GM23338 (cell line): ENCODE measurements around the gene POPDC3. TPM values are rescaled to one million over a fixed set of nuclear protein-coding genes. Genes with fewer than 3 reads are reported as not detected.

Experiments
- ATAC-seq: fragments of 200-7000 bp; cut with Tn5 transposase; 3 replicates; pipeline ENCODE4 v1.9.1; 2020
- DNase-seq: peaks from one replicate; pipeline ENCODE4 v3.0.0-alpha.2; 2015; ENCODE audit warnings: low spot score
- H2AFZ ChIP-seq: fragments of 200-600 bp; sonication (generic); 2 replicates; pipeline ENCODE4 v1.8.0; 2016; ENCODE audit warnings: antibody characterized with exemption, mild to moderate bottlenecking, moderate library complexity
- H3F3A ChIP-seq: fragments of 200-600 bp; sonication (generic); replicated peaks from 2 replicates; pipeline ENCODE4 v1.8.0; 2017; ENCODE audit warnings: antibody characterized with exemption, mixed run types, low read depth
- H3K27ac ChIP-seq: fragments of 200-600 bp; sonication (generic); 2 replicates; pipeline ENCODE4 v1.6.1; 2016; ENCODE audit warnings: low read depth
- H3K27me3 ChIP-seq: fragments of 200-600 bp; sonication (generic); 2 replicates; pipeline ENCODE4 v1.8.0; 2016; ENCODE audit warnings: mild to moderate bottlenecking, mixed run types, moderate library complexity; ENCODE audit not compliant: insufficient read depth
- H3K36me3 ChIP-seq: fragments of 200-600 bp; sonication (generic); 2 replicates; pipeline ENCODE4 v1.8.0; 2016; ENCODE audit warnings: mild to moderate bottlenecking; ENCODE audit not compliant: insufficient read depth
- H3K4me1 ChIP-seq: fragments of 200-600 bp; sonication (generic); 2 replicates; pipeline ENCODE4 v1.8.0; 2016; ENCODE audit warnings: mild to moderate bottlenecking, moderate library complexity; ENCODE audit not compliant: insufficient read depth
- H3K4me2 ChIP-seq: fragments of 200-600 bp; sonication (generic); 2 replicates; pipeline ENCODE4 v1.7.1; 2017; ENCODE audit warnings: mixed run types
- H3K4me3 ChIP-seq: fragments of 200-600 bp; sonication (generic); 2 replicates; pipeline ENCODE4 v1.6.1; 2016; ENCODE audit warnings: mixed run types
- H3K79me2 ChIP-seq: fragments of 200-600 bp; sonication (generic); replicated peaks from 2 replicates; pipeline ENCODE4 v1.8.0; 2017; ENCODE audit warnings: mild to moderate bottlenecking; ENCODE audit not compliant: insufficient read depth
- H3K9me2 ChIP-seq: fragments of 200-600 bp; sonication (generic); 2 replicates; pipeline ENCODE4 v1.8.0; 2017; ENCODE audit not compliant: insufficient read depth
- H4K20me1 ChIP-seq: fragments of 200-600 bp; sonication (generic); replicated peaks from 2 replicates; pipeline ENCODE4 v1.8.0; 2017; ENCODE audit warnings: mild to moderate bottlenecking; ENCODE audit not compliant: insufficient read depth
- H3K27ac Mint-ChIP-seq: 2 replicates; pipeline ENCODE4 v1.8.0; 2020; ENCODE audit warnings: inconsistent platforms, mild to moderate bottlenecking, moderate library complexity, mixed read lengths
- H3K27me3 Mint-ChIP-seq: 3 replicates; pipeline ENCODE4 v1.8.0; 2022; ENCODE audit warnings: low read depth, mild to moderate bottlenecking, moderate library complexity, mixed read lengths, inconsistent platforms; ENCODE audit not compliant: insufficient read depth, poor library complexity
- H3K36me3 Mint-ChIP-seq: 3 replicates; pipeline ENCODE4 v1.8.0; 2021; ENCODE audit warnings: low read depth, mild to moderate bottlenecking, inconsistent platforms, moderate library complexity, mixed read lengths
- H3K4me1 Mint-ChIP-seq: 3 replicates; pipeline ENCODE4 v1.8.0; 2020; ENCODE audit warnings: mild to moderate bottlenecking, inconsistent platforms, mixed read lengths
- H3K4me3 Mint-ChIP-seq: 3 replicates; pipeline ENCODE4 v1.8.0; 2021; ENCODE audit warnings: moderate library complexity, mild to moderate bottlenecking, inconsistent platforms, mixed read lengths
- H3K9me3 Mint-ChIP-seq: 3 replicates; pipeline ENCODE4 v1.8.0; 2020; ENCODE audit warnings: moderate library complexity, mild to moderate bottlenecking, inconsistent platforms, mixed read lengths
- CREB1 ChIP-seq: fragments of 250-450 bp; sonication (Bioruptor Pico); IDR thresholded peaks from 2 replicates; pipeline ENCODE4 v1.5.0; 2020; ENCODE audit warnings: low read depth, mild to moderate bottlenecking, moderate library complexity
- EZH2 ChIP-seq: fragments of 200-600 bp; sonication (generic); IDR thresholded peaks from one replicate; pipeline ENCODE4 v1.8.0; 2017; ENCODE audit warnings: antibody characterized with exemption, mild to moderate bottlenecking, low read depth; ENCODE audit not compliant: unreplicated experiment
- EZH2phosphoT487 ChIP-seq: fragments of 200-600 bp; sonication (generic); IDR thresholded peaks from one replicate; pipeline ENCODE4 v1.8.1; 2018; ENCODE audit warnings: antibody characterized with exemption; ENCODE audit not compliant: unreplicated experiment
- JUNB ChIP-seq: IDR thresholded peaks from one replicate; pipeline ENCODE4 v1.6.1; 2016; ENCODE audit warnings: antibody characterized with exemption; ENCODE audit not compliant: unreplicated experiment
- NANOG ChIP-seq: IDR thresholded peaks from 2 replicates; pipeline ENCODE4 v1.6.1; 2016; ENCODE audit warnings: antibody characterized with exemption, borderline replicate concordance
- POLR2AphosphoS5 ChIP-seq: IDR thresholded peaks from 2 replicates; pipeline ENCODE4 v1.6.1; 2016; ENCODE audit warnings: antibody characterized with exemption, low read depth
- REST ChIP-seq: IDR thresholded peaks from one replicate; pipeline ENCODE4 v1.6.1; 2018; ENCODE audit warnings: antibody characterized with exemption; ENCODE audit not compliant: unreplicated experiment
- STAT1 ChIP-seq: IDR thresholded peaks from one replicate; pipeline ENCODE4 v1.6.1; 2016; ENCODE audit warnings: antibody characterized with exemption; ENCODE audit not compliant: unreplicated experiment
- ZNF114 ChIP-seq: fragments of 250-450 bp; sonication (Bioruptor Pico); IDR thresholded peaks from 2 replicates; pipeline ENCODE4 v1.5.0; 2020; ENCODE audit warnings: mild to moderate bottlenecking, moderate library complexity
- ZNF331 ChIP-seq: fragments of 250-450 bp; sonication (Bioruptor Pico); IDR thresholded peaks from 2 replicates; pipeline ENCODE4 v1.5.0; 2020; ENCODE audit warnings: low read depth, mild to moderate bottlenecking, moderate library complexity
- long read RNA-seq: library from polyadenylated mRNA; unstranded; transcript quantifications from one replicate; pipeline ENCODE4 v2.0.0, GENCODE V29; 2020; ENCODE audit not compliant: unreplicated experiment
- polyA plus RNA-seq: library from polyadenylated mRNA; unstranded; fragments of >200 nt; fragmentation: Nextera tagmentation; extraction: Ambion mirVana; gene quantifications from 2 replicates; pipeline ENCODE4 v1.2.1, GENCODE V29; 2016
- total RNA-seq: library from RNA; depleted of rRNA; stranded (reverse); fragments of >200 nt; shearing (Covaris generic); gene quantifications from 2 replicates; pipeline ENCODE4 v1.2.3, GENCODE V29; 2014; rRNA removed
- TF ChIP-seq, protein P1 (sequence below): fragments of 250-450 bp; sonication (Bioruptor Pico); IDR thresholded peaks from 2 replicates; pipeline ENCODE4 v1.5.0; 2020; ENCODE audit warnings: mild to moderate bottlenecking, moderate library complexity
- TF ChIP-seq, protein P2 (sequence below): IDR thresholded peaks from 2 replicates; pipeline ENCODE4 v1.6.1; 2016; ENCODE audit warnings: antibody characterized with exemption
- TF ChIP-seq, protein P3 (sequence below), 2 experiments: fragments of 200-600 bp in 1 of 2; sonication (generic) in 1 of 2; conservative IDR thresholded peaks; 2 replicates each; pipeline versions ENCODE4 v1.5.1 to v1.6.1; 2016 to 2017; ENCODE audit warnings: antibody characterized with exemption in 2 of 2, low read depth in 2 of 2, mild to moderate bottlenecking in 2 of 2, moderate library complexity in 1 of 2

Gene POPDC3
- total RNA-seq (5.1 TPM in 2 replicates), polyA plus RNA-seq (5.7 and 6.9 TPM in 2 replicates)
- long read RNA-seq, partial matches to known transcripts, result 0 of 3 reads
- long read RNA-seq, other reads (novel, unspliced or antisense), result 0 of 3 reads

GRCh38 chr6:105179244-105180065 lies at the start of gene POPDC3:
POPDC3 (minus strand) TSS chr6:105180014; CDS start chr6:105161909, 18,105 bp downstream.
- DNase-seq (peak; percentile 82), ATAC-seq (peak; percentile 89)
- H3K27ac Mint-ChIP-seq, result no peak within 1 kb of the TSS
- H3K9me3 Mint-ChIP-seq, result no peaks in the 10 kb centered on the region; the same call in 2 of the 3 replicates
- no peaks in the 10 kb centered on the region for H3K79me2 ChIP-seq
- no peaks in the 10 kb centered on the region for H4K20me1 ChIP-seq
- peaks cover 38% of the 10 kb centered on the region for H3K27me3 ChIP-seq
- H3K36me3 ChIP-seq, result no peaks in the 10 kb centered on the region
- peak within 1 kb of the TSS; percentile 86 for H3K4me3 ChIP-seq
- H3K36me3 Mint-ChIP-seq, result no peaks in the 10 kb centered on the region
- H3K4me3 Mint-ChIP-seq, result peak within 1 kb of the TSS; percentile 76
- peak within 1 kb of the TSS; percentile 98 for H2AFZ ChIP-seq
- TF ChIP-seq ZNF114 (CRISPR knock-in tag), result no peak
- TF ChIP-seq JUNB, result no peak
- TF ChIP-seq, protein P1, sequence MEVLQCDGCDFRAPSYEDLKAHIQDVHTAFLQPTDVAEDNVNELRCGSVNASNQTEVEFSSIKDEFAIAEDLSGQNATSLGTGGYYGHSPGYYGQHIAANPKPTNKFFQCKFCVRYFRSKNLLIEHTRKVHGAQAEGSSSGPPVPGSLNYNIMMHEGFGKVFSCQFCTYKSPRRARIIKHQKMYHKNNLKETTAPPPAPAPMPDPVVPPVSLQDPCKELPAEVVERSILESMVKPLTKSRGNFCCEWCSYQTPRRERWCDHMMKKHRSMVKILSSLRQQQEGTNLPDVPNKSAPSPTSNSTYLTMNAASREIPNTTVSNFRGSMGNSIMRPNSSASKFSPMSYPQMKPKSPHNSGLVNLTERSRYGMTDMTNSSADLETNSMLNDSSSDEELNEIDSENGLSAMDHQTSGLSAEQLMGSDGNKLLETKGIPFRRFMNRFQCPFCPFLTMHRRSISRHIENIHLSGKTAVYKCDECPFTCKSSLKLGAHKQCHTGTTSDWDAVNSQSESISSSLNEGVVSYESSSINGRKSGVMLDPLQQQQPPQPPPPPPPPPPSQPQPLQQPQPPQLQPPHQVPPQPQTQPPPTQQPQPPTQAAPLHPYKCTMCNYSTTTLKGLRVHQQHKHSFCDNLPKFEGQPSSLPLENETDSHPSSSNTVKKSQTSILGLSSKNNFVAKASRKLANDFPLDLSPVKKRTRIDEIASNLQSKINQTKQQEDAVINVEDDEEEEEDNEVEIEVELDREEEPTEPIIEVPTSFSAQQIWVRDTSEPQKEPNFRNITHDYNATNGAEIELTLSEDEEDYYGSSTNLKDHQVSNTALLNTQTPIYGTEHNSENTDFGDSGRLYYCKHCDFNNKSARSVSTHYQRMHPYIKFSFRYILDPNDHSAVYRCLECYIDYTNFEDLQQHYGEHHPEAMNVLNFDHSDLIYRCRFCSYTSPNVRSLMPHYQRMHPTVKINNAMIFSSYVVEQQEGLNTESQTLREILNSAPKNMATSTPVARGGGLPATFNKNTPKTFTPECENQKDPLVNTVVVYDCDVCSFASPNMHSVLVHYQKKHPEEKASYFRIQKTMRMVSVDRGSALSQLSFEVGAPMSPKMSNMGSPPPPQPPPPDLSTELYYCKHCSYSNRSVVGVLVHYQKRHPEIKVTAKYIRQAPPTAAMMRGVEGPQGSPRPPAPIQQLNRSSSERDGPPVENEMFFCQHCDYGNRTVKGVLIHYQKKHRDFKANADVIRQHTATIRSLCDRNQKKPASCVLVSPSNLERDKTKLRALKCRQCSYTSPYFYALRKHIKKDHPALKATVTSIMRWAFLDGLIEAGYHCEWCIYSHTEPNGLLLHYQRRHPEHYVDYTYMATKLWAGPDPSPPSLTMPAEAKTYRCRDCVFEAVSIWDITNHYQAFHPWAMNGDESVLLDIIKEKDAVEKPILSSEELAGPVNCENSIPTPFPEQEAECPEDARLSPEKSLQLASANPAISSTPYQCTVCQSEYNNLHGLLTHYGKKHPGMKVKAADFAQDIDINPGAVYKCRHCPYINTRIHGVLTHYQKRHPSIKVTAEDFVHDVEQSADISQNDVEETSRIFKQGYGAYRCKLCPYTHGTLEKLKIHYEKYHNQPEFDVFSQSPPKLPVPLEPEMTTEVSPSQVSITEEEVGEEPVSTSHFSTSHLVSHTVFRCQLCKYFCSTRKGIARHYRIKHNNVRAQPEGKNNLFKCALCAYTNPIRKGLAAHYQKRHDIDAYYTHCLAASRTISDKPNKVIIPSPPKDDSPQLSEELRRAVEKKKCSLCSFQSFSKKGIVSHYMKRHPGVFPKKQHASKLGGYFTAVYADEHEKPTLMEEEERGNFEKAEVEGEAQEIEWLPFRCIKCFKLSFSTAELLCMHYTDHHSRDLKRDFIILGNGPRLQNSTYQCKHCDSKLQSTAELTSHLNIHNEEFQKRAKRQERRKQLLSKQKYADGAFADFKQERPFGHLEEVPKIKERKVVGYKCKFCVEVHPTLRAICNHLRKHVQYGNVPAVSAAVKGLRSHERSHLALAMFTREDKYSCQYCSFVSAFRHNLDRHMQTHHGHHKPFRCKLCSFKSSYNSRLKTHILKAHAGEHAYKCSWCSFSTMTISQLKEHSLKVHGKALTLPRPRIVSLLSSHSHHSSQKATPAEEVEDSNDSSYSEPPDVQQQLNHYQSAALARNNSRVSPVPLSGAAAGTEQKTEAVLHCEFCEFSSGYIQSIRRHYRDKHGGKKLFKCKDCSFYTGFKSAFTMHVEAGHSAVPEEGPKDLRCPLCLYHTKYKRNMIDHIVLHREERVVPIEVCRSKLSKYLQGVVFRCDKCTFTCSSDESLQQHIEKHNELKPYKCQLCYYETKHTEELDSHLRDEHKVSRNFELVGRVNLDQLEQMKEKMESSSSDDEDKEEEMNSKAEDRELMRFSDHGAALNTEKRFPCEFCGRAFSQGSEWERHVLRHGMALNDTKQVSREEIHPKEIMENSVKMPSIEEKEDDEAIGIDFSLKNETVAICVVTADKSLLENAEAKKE (CRISPR knock-in tag), result no peak
- no peak for TF ChIP-seq EZH2phosphoT487
- no peak for TF ChIP-seq NANOG
- no peak for TF ChIP-seq EZH2
- no peak for TF ChIP-seq CREB1 (CRISPR knock-in tag)
- no peak for TF ChIP-seq POLR2AphosphoS5
- TF ChIP-seq, protein P2, sequence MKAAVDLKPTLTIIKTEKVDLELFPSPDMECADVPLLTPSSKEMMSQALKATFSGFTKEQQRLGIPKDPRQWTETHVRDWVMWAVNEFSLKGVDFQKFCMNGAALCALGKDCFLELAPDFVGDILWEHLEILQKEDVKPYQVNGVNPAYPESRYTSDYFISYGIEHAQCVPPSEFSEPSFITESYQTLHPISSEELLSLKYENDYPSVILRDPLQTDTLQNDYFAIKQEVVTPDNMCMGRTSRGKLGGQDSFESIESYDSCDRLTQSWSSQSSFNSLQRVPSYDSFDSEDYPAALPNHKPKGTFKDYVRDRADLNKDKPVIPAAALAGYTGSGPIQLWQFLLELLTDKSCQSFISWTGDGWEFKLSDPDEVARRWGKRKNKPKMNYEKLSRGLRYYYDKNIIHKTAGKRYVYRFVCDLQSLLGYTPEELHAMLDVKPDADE, result no peak
- TF ChIP-seq, protein P3, sequence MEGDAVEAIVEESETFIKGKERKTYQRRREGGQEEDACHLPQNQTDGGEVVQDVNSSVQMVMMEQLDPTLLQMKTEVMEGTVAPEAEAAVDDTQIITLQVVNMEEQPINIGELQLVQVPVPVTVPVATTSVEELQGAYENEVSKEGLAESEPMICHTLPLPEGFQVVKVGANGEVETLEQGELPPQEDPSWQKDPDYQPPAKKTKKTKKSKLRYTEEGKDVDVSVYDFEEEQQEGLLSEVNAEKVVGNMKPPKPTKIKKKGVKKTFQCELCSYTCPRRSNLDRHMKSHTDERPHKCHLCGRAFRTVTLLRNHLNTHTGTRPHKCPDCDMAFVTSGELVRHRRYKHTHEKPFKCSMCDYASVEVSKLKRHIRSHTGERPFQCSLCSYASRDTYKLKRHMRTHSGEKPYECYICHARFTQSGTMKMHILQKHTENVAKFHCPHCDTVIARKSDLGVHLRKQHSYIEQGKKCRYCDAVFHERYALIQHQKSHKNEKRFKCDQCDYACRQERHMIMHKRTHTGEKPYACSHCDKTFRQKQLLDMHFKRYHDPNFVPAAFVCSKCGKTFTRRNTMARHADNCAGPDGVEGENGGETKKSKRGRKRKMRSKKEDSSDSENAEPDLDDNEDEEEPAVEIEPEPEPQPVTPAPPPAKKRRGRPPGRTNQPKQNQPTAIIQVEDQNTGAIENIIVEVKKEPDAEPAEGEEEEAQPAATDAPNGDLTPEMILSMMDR (conservative IDR thresholded peaks at IDR 0.05; ENCODE audit: low read depth in 2 of 2), result no peak
- TF ChIP-seq ZNF331 (CRISPR knock-in tag), result no peak
- TF ChIP-seq REST, result no peak
- TF ChIP-seq STAT1, result no peak
- peaks cover 37% of the 10 kb centered on the region for H3K4me1 ChIP-seq
- peak within 1 kb of the TSS; percentile 92 for H3K4me2 ChIP-seq
- no peaks in the 10 kb centered on the region for H3K9me2 ChIP-seq
- 0 out of 2 replicates have a peak, but pooled peaks cover 5% of the 10 kb centered on the region for H3F3A ChIP-seq
- H3K4me1 Mint-ChIP-seq, result peaks cover 34% of the 10 kb centered on the region
- peaks cover 4% of the 10 kb centered on the region for H3K27me3 Mint-ChIP-seq
- no peak within 1 kb of the TSS for H3K27ac ChIP-seq
